Measurements from ENCODE around the gene DRAM1. TPM values are rescaled to one million over a fixed set of nuclear protein-coding genes. Genes with fewer than 3 reads are reported as not detected.

DRAM1 gene
- total RNA-seq, 1 donor from 2014 or later = 20.4 TPM

DNA sequence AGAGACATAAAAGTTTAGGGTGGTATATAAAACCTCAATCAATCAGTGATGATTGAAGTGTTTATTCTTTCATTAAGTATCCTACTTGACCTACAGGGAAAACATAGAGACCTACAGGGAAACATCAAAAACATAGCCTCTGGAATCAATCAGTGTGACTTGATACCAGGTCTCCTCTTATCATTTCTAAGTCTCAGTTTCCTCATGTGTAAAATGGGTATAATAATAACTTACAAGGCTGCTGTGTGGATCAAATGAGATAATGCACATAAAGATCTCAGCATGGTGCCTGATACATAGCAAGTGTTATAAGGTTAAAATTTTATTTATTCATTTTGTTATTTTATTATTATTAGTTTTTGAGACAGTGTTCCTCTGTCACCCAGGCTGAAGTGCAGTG is 24.4 kb upstream of the DRAM1 start:
- DNase-seq (ENCODE audit: low read depth) (no peak), FAIRE-seq (no peak)
- no peaks in the 10 kb centered on the region for H3K9me3 ChIP-seq (ENCODE audit: insufficient read depth, low read depth, low read length)
- H3K4me1 ChIP-seq (ENCODE audit: insufficient read depth, low read length) = peaks cover 3% of the 10 kb centered on the region
- TF ChIP-seq, protein P1, sequence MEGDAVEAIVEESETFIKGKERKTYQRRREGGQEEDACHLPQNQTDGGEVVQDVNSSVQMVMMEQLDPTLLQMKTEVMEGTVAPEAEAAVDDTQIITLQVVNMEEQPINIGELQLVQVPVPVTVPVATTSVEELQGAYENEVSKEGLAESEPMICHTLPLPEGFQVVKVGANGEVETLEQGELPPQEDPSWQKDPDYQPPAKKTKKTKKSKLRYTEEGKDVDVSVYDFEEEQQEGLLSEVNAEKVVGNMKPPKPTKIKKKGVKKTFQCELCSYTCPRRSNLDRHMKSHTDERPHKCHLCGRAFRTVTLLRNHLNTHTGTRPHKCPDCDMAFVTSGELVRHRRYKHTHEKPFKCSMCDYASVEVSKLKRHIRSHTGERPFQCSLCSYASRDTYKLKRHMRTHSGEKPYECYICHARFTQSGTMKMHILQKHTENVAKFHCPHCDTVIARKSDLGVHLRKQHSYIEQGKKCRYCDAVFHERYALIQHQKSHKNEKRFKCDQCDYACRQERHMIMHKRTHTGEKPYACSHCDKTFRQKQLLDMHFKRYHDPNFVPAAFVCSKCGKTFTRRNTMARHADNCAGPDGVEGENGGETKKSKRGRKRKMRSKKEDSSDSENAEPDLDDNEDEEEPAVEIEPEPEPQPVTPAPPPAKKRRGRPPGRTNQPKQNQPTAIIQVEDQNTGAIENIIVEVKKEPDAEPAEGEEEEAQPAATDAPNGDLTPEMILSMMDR (IDR thresholded peaks at IDR 0.05; ENCODE audit: insufficient read depth, low read depth, low read length) = no peak
- no peak for TF ChIP-seq EZH2 (IDR thresholded peaks at IDR 0.05; ENCODE audit: insufficient read depth, low read length)
- H3K27ac ChIP-seq (ENCODE audit: low read depth, low read length) = no peak overlapping the region
- H3K27ac Mint-ChIP-seq (ENCODE audit: unreplicated experiment) = no peak overlapping the region
- no peaks in the 10 kb centered on the region for H3K27me3 Mint-ChIP-seq (ENCODE audit: low read depth, unreplicated experiment)
- no peaks in the 10 kb centered on the region for H3K9me3 Mint-ChIP-seq (ENCODE audit: unreplicated experiment)
- H3K27me3 ChIP-seq (ENCODE audit: insufficient read depth, low read length) = no peaks in the 10 kb centered on the region
- no peak overlapping the region for H3K9ac ChIP-seq (ENCODE audit: low read length)
- no peaks in the 10 kb centered on the region for H3K36me3 ChIP-seq (ENCODE audit: insufficient read depth, low read length)
- H3K4me3 ChIP-seq (ENCODE audit: insufficient read depth, low read depth, low read length) = no peak overlapping the region
- H3K4me2 ChIP-seq (ENCODE audit: low read length) = no peak overlapping the region
- H3K79me2 ChIP-seq (ENCODE audit: insufficient read depth, low read length) = no peaks in the 10 kb centered on the region
- peaks cover 14% of the 10 kb centered on the region for H3K4me1 Mint-ChIP-seq (ENCODE audit: low read depth, unreplicated experiment)
- H2AFZ ChIP-seq (ENCODE audit: low read depth, low read length) = no peak overlapping the region
- no peaks in the 10 kb centered on the region for H3K36me3 Mint-ChIP-seq (ENCODE audit: low read depth, unreplicated experiment)
- no peak overlapping the region for H3K4me3 Mint-ChIP-seq (ENCODE audit: unreplicated experiment)
- no peaks in the 10 kb centered on the region for H4K20me1 ChIP-seq (ENCODE audit: insufficient read depth, low read length)

DNA sequence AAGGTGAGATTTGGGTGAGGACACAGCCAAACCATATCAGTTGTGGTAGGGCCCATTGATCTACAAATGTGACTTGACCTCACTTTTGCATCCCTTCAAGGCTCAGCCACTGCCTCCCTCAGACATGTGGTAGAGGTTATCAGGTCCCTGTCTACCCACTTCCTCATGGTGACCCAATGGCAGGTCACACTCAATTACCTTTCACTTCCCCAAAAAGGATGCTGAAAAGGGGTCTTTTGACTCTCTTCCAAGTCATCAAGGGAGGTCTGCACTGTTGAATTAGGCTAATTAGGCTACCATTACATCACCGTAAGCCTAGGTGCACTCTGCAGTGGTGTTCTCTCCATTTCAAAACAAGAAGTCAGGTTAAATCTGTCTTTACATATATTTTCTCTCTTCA is 22.6 kb upstream of the DRAM1 start:
- Histone ChIP-seq H3K36me3 (ENCODE audit: insufficient read depth, low read length) (no peaks in the 10 kb centered on the region), H3K9me3 (ENCODE audit: insufficient read depth, low read depth, low read length) (no peaks in the 10 kb centered on the region), H3K4me2 (ENCODE audit: low read length) (no peak overlapping the region), H2AFZ (ENCODE audit: low read depth, low read length) (no peak overlapping the region), H3K27ac (ENCODE audit: low read depth, low read length) (no peak overlapping the region), H3K4me3 (ENCODE audit: insufficient read depth, low read depth, low read length) (no peak overlapping the region), H3K79me2 (ENCODE audit: insufficient read depth, low read length) (no peaks in the 10 kb centered on the region), H3K9ac (ENCODE audit: low read length) (no peak overlapping the region), H4K20me1 (ENCODE audit: insufficient read depth, low read length) (no peaks in the 10 kb centered on the region), H3K27me3 (ENCODE audit: insufficient read depth, low read length) (no peaks in the 10 kb centered on the region), H3K4me1 (ENCODE audit: insufficient read depth, low read length) (peaks cover 3% of the 10 kb centered on the region)
- Mint-ChIP-seq H3K4me1 (ENCODE audit: low read depth, unreplicated experiment) (peaks cover 17% of the 10 kb centered on the region), H3K27me3 (ENCODE audit: low read depth, unreplicated experiment) (no peaks in the 10 kb centered on the region), H3K36me3 (ENCODE audit: low read depth, unreplicated experiment) (no peaks in the 10 kb centered on the region), H3K9me3 (ENCODE audit: unreplicated experiment) (no peaks in the 10 kb centered on the region), H3K27ac (ENCODE audit: unreplicated experiment) (peak overlapping the region; percentile 70), H3K4me3 (ENCODE audit: unreplicated experiment) (no peak overlapping the region)
- no peak for FAIRE-seq
- DNase-seq (ENCODE audit: low read depth) = no peak
- TF ChIP-seq, protein P1 (IDR thresholded peaks at IDR 0.05; ENCODE audit: insufficient read depth, low read depth, low read length) = no peak
- TF ChIP-seq EZH2 (IDR thresholded peaks at IDR 0.05; ENCODE audit: insufficient read depth, low read length) = no peak

DNA sequence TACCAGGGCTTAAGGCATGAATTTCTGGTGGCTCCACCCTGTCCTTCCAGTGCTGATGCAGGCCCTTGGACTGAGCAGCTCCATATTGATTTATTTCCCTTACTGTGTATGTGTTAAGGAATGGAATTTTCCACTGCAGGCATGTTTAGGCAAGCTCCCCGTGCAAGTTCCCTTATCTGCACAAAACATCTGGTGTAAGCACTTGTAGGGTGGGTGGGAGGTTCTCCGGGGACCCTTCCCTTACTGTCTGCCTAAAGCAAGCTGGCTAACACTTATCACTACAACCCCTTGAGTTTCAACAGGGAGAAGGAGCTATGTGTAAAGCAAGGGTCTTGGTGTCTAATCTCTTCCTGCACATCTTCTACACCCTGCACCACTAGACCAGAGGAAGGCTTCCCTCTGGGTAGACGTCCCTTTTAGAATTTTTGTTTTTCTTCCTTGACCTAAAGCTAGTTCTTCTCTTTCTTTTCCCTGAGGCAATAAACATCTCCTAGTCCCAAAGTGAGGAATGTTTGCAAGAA is 22.0 kb upstream of the DRAM1 start:
- peaks cover 17% of the 10 kb centered on the region for H3K4me1 Mint-ChIP-seq (ENCODE audit: low read depth, unreplicated experiment)
- no peak overlapping the region for H3K4me3 Mint-ChIP-seq (ENCODE audit: unreplicated experiment)
- H3K4me3 ChIP-seq (ENCODE audit: insufficient read depth, low read depth, low read length) = no peak overlapping the region
- TF ChIP-seq EZH2 (IDR thresholded peaks at IDR 0.05; ENCODE audit: insufficient read depth, low read length) = no peak
- TF ChIP-seq, protein P1 (IDR thresholded peaks at IDR 0.05; ENCODE audit: insufficient read depth, low read depth, low read length) = no peak
- FAIRE-seq (no peak), DNase-seq (ENCODE audit: low read depth) (peak; percentile 46)
- H3K4me1 ChIP-seq (ENCODE audit: insufficient read depth, low read length) = peaks cover 3% of the 10 kb centered on the region
- H3K9me3 ChIP-seq (ENCODE audit: insufficient read depth, low read depth, low read length) = no peaks in the 10 kb centered on the region
- H3K36me3 ChIP-seq (ENCODE audit: insufficient read depth, low read length) = no peaks in the 10 kb centered on the region
- peak overlapping the region; percentile 72 for H3K27ac Mint-ChIP-seq (ENCODE audit: unreplicated experiment)
- H3K27me3 Mint-ChIP-seq (ENCODE audit: low read depth, unreplicated experiment) = no peaks in the 10 kb centered on the region
- H3K9me3 Mint-ChIP-seq (ENCODE audit: unreplicated experiment) = no peaks in the 10 kb centered on the region
- H3K36me3 Mint-ChIP-seq (ENCODE audit: low read depth, unreplicated experiment) = no peaks in the 10 kb centered on the region
- H4K20me1 ChIP-seq (ENCODE audit: insufficient read depth, low read length) = no peaks in the 10 kb centered on the region
- H2AFZ ChIP-seq (ENCODE audit: low read depth, low read length) = no peak overlapping the region
- H3K27ac ChIP-seq (ENCODE audit: low read depth, low read length) = no peak overlapping the region
- H3K4me2 ChIP-seq (ENCODE audit: low read length) = no peak overlapping the region
- no peaks in the 10 kb centered on the region for H3K79me2 ChIP-seq (ENCODE audit: insufficient read depth, low read length)
- no peak overlapping the region for H3K9ac ChIP-seq (ENCODE audit: low read length)
- H3K27me3 ChIP-seq (ENCODE audit: insufficient read depth, low read length) = no peaks in the 10 kb centered on the region
